ENCODE measurements around the gene NCOA7. TPM values are rescaled to one million over a fixed set of nuclear protein-coding genes. Genes with fewer than 3 reads are reported as not detected.

NCOA7 gene
- total and polyA plus RNA-seq, 11 donors, result 3.8 to 23.1 (median 8.2) TPM

DNA sequence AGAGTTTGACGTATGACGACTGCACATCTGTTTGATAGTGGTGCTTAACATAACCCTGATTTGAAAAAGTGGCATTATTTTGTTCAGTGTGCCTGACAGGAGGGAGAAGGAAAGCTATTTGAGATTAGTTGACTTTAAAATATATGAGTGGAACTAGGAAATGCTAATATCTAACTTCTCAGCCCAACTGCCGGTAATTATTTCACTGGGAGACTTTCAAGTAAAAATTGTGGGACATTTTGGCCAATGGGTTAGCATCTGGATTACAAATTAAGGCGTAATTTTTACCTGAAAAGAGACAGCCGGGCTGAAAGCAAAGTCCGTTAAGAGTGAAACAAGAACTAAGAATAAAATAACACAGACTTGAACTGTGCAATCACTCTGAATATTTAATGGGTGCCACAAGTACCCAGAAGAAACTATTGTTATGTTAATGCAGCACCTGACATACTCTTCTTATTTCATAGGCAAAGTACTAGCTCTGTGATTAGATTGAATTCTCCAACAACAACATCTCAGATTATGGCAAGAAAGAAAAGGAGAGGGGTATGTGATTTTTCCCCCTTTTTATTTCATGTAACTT is 39.3 kb upstream of the NCOA7 start:
- Histone ChIP-seq H3K4me3 (peak overlapping the region; percentile 56 to 89 (median 79)), H3K27ac (peak overlapping the region; percentile 50 to 99 (median 93)), H3K9me3 (no peaks in the 10 kb centered on the region), H3K4me1 (peaks cover 0 to 43% (median 10%) of the 10 kb centered on the region in 12 donors), H3K36me3 (peaks cover 0 to 21% (median 0%) of the 10 kb centered on the region in 9 donors), H3K27me3 (peaks cover 0 to 81% (median 0%) of the 10 kb centered on the region in 9 donors)
- no peak for TF ChIP-seq POLR2A (IDR thresholded peaks at IDR 0.05)
- TF ChIP-seq, protein P1, sequence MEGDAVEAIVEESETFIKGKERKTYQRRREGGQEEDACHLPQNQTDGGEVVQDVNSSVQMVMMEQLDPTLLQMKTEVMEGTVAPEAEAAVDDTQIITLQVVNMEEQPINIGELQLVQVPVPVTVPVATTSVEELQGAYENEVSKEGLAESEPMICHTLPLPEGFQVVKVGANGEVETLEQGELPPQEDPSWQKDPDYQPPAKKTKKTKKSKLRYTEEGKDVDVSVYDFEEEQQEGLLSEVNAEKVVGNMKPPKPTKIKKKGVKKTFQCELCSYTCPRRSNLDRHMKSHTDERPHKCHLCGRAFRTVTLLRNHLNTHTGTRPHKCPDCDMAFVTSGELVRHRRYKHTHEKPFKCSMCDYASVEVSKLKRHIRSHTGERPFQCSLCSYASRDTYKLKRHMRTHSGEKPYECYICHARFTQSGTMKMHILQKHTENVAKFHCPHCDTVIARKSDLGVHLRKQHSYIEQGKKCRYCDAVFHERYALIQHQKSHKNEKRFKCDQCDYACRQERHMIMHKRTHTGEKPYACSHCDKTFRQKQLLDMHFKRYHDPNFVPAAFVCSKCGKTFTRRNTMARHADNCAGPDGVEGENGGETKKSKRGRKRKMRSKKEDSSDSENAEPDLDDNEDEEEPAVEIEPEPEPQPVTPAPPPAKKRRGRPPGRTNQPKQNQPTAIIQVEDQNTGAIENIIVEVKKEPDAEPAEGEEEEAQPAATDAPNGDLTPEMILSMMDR (IDR thresholded peaks at IDR 0.05), result no peak
- 38 to 49% (median 42%) methylated on average over 6 of the region's 6 CpGs for WGBS, 4 donors
- DNase-seq (no peak), ATAC-seq (no peak)
- intact Hi-C loops (cut with DNase I), result loop anchor here in 6 of 10 donors (2.0 to 5.0 kb wide), 3 partner anchors 389 to 439 kb away; no protein-coding TSS in a partner anchor

DNA sequence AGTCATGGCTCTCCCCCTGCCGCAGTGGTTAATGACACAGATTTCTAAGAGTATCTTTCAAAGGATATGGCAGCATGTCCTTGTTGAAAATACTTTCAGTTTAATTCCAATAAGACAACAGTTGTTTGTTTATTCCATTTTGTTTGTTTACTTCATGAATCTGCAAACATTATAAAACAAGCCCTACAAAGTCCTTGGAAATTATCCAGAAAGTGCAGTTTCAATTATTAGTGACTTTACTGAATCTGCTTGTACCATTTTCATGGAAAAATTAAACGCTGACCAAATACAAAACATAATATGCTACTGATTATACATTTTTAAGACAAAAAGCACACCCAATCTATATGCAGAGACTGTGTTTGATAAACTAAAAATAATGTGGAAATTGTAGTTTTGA is 38.0 kb upstream of the NCOA7 start:
- Histone ChIP-seq H3K27ac (peak overlapping the region; percentile 25 to 99 (median 92)), H3K36me3 (peaks cover 0 to 30% (median 3%) of the 10 kb centered on the region in 9 donors), H3K4me1 (peaks cover 0 to 36% (median 10%) of the 10 kb centered on the region in 12 donors), H3K4me3 (peak overlapping the region in 11 of 12 donors; percentile 56 to 89 (median 81)), H3K9me3 (no peaks in the 10 kb centered on the region), H3K27me3 (peaks cover 0 to 68% (median 0%) of the 10 kb centered on the region in 9 donors)
- WGBS, 4 donors, result 51 to 64% (median 61%) methylated on average over 2 of the region's 2 CpGs
- intact Hi-C loops (cut with DNase I), result loop anchor here in 6 of 10 donors (5.0 kb wide), 2 partner anchors 390 to 440 kb away; no protein-coding TSS in a partner anchor
- no peak for DNase-seq
- TF ChIP-seq POLR2A (IDR thresholded peaks at IDR 0.05), result no peak
- TF ChIP-seq, protein P1 (IDR thresholded peaks at IDR 0.05), result no peak
- ATAC-seq, result no peak

DNA sequence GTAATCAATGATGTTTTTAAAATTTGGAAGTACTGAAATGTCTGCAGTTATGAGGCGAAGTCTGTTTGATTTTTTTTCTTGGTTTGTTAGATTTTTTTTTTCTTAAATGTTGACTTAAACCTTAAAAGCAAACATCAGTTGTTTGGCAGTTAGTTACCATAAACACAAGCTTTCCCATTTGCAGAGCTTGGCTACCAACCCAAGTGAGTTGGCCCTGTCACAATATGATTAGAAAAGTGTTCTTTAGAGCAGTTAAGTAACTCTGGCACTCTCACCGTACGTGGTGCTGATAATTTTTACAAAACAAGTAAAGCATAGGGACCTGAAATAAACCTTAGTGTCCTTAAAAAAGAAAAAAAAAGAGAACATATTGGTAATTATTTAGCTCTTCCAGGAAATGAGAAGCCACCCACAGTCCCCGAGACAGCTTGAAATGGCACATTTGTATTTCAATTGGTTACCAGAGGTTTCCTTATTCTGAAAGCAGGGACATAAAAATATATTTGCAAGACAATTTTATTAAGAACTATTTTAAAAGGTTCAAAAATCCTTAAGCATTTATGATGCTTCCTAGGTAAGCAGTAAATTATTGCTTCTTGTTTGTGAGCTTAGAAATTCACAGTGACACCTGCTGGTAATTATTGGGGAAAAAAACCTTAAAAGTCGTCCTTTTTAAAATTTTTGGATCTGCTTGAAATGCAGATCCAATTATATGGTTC is 37.4 kb upstream of the NCOA7 start:
- TF ChIP-seq, protein P1 (IDR thresholded peaks at IDR 0.05), result peak in 11 of 12 donors; percentile 22 to 68 (median 49)
- no peak for TF ChIP-seq POLR2A (IDR thresholded peaks at IDR 0.05)
- peak overlapping the region in 11 of 12 donors; percentile 41 to 99 (median 94) for H3K27ac ChIP-seq
- peaks cover 0 to 62% (median 0%) of the 10 kb centered on the region in 9 donors for H3K27me3 ChIP-seq
- H3K9me3 ChIP-seq, result no peaks in the 10 kb centered on the region
- intact Hi-C loops (cut with DNase I), result loop anchor here in 6 of 10 donors (5.0 kb wide), 2 partner anchors 391 to 441 kb away; no protein-coding TSS in a partner anchor
- ATAC-seq (no peak), DNase-seq (peak in 2 of 5 donors; percentile 32 to 36)
- H3K4me1 ChIP-seq, result peaks cover 0 to 37% (median 10%) of the 10 kb centered on the region in 12 donors
- peak overlapping the region in 11 of 12 donors; percentile 56 to 89 (median 81) for H3K4me3 ChIP-seq
- WGBS, 4 donors, result 15 to 24% (median 21%) methylated on average over 5 of the region's 5 CpGs
- peaks cover 0 to 36% (median 3%) of the 10 kb centered on the region in 9 donors for H3K36me3 ChIP-seq

DNA sequence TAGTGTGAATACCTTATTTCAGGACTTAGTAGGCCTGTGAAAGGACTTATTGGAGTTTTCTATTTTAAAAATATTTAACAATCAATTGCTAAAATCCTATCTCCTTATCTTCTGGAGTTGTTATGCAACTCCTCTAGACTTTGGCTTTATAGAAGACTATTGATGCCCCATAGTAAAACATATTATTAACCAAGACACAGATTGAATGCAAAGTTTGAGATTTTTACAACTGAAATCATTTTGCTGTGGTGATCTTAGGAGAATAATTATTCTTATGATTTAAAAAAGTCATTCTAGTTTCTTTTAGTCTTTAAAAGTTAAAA is 36.9 kb upstream of the NCOA7 start:
- TF ChIP-seq POLR2A (IDR thresholded peaks at IDR 0.05), result no peak
- TF ChIP-seq, protein P1 (IDR thresholded peaks at IDR 0.05), result peak in 1 of 12 donors; percentile 14
- H3K36me3 ChIP-seq, result peaks cover 0 to 40% (median 6%) of the 10 kb centered on the region in 9 donors
- ATAC-seq (no peak), DNase-seq (no peak)
- H3K27me3 ChIP-seq, result peaks cover 0 to 57% (median 0%) of the 10 kb centered on the region in 9 donors
- peak overlapping the region in 11 of 12 donors; percentile 1 to 88 (median 77) for H3K4me3 ChIP-seq
- H3K9me3 ChIP-seq, result no peaks in the 10 kb centered on the region
- H3K27ac ChIP-seq, result peak overlapping the region in 10 of 12 donors; percentile 7 to 99 (median 92)
- peaks cover 0 to 42% (median 10%) of the 10 kb centered on the region in 12 donors for H3K4me1 ChIP-seq
- intact Hi-C loops (cut with DNase I), result loop anchor here in 6 of 10 donors (1.0 to 5.0 kb wide), 3 partner anchors 392 to 442 kb away; no protein-coding TSS in a partner anchor

Data from heart left ventricle (tissue), 16 donors.